ENCODE data around the gene IGSF6.

Gene IGSF6

DNA sequence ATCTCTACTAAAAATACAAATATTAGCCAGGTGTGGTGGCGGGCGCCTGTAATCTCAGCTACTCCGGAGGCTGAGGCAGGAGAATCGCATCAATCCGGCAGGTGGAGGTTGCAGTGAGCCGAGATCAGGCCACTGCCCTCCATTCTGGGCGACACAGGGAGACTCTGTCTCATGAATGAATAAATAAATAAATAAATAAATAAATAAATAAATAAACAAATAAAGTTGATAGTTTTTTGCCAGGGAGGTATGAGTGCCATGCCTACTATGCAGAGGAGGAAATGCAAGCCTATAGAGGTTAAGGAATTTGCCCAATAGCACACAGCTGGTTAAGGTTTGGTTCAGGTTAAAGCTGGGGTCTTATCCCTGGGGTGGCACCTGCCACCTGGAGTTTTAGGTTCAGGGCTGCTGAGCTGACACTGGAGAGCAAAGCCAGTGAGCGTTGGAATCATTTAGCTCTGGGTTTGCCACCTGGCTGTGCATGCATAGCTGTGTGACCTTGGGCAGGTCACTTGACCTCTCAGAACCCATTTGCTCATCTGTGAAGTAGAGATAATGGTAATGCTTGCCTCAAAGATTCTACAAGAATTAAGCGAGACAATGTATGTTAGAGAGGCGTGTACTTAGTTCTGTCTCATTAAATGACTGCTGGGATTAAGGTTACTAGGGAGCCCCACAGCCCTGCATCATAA, 12.5 kb upstream of the IGSF6 start:
- TF ChIP-seq CTCF (IDR thresholded peaks at IDR 0.05; ENCODE audit: insufficient read depth, low read depth, low read length, missing control alignments) = no peak
- no peak for DNase-seq (ENCODE audit: low read depth)
- no peak overlapping the region for H3K4me3 ChIP-seq (ENCODE audit: low read length)

GRCh38 chr16:21663889-21664647, 11.7 kb upstream of the IGSF6 start, which contains the start of gene OTOA:
Gene OTOA, plus strand, starts transcription at chr16:21663968. Its CDS starts 14,547 bp downstream, at chr16:21678515.
- no peak for TF ChIP-seq CTCF (IDR thresholded peaks at IDR 0.05; ENCODE audit: insufficient read depth, low read depth, low read length, missing control alignments)
- DNase-seq (ENCODE audit: low read depth) = no peak
- H3K4me3 ChIP-seq (ENCODE audit: low read length) = no peak within 1 kb of the TSS

- no peak for DNase-seq (ENCODE audit: low read depth)
- H3K4me3 ChIP-seq (ENCODE audit: low read length) = no peak overlapping the region
- no peak for TF ChIP-seq CTCF (IDR thresholded peaks at IDR 0.05; ENCODE audit: insufficient read depth, low read depth, low read length, missing control alignments)
Measured at GRCh38 chr16:21659124-21659523, 6.7 kb upstream of the IGSF6 start.

DNA sequence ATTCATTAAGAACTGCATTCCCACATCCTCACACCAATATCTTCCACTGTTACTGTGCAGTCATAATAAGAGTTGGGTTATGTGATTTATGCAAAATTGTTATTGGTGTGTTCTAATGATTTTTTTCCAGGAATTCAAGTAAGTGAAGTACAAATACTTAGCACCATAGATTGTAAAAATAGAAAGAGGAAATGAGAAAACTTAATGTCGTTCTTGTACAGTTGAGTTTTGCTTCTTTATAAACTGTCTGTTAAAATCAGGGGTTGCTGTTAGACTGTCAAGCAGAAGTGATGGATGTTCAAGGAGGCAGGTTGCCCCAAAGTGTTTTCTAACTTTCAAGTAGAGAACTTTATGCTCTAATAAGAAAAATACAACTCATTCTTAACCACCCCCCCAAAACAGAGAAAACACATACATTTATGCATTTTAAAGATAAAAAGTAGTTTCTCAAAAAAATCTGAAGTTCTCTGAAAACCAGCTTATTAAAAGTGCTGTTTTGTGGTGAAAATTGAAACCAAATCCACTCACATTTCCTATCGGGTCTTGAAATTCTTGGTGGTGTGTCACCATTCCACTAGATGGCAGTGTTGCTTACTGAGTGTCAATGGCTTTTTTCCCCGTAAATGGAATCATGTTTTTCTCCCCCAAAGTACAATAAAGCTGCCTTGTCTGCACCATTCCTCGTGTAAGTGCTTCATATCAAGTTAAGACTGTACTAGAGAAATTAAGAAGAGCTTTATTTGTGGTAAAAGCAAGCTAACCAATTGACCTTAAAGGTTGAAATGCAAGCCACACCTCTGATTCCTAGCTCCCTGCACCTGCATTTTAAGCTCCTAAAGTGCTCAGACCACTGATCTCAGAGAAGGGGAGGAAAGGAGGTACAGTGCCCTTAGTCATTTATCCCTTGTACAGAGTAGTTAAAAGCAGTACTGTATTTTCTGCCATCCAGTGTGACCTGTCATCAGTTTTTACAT, 4.7 kb upstream of the IGSF6 start:
- DNase-seq (ENCODE audit: low read depth) = peak; percentile 50
- no peak overlapping the region for H3K4me3 ChIP-seq (ENCODE audit: low read length)
- peak; percentile 82 for TF ChIP-seq CTCF (IDR thresholded peaks at IDR 0.05; ENCODE audit: insufficient read depth, low read depth, low read length, missing control alignments)

GRCh38 chr16:21654881-21655280, 2.5 kb upstream of the IGSF6 start:
- H3K4me3 ChIP-seq (ENCODE audit: low read length) = no peak overlapping the region
- no peak for TF ChIP-seq CTCF (IDR thresholded peaks at IDR 0.05; ENCODE audit: insufficient read depth, low read depth, low read length, missing control alignments)
- DNase-seq (ENCODE audit: low read depth) = peak; percentile 48

DNA sequence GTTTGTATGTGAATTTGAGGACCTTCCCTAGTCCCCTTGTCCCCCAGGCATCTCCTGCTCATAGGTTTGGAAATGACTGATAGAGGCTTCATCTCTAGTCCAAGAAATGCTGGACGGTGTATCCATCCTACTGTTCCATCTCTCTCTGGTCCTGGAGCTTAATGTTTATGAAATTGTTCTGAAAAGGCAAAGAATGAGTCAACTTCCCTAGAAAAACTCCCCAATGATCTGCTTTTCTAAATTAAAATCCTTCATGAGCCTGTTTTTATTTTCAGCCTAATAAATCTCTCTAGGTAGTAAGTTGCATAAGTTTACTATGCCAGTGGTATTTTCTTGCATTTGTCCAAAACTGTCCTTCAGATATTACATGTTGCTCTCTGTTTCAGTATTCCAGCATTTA, 2.1 kb upstream of the IGSF6 start:
- H3K4me3 ChIP-seq (ENCODE audit: low read length) = no peak overlapping the region
- DNase-seq (ENCODE audit: low read depth) = no peak
- TF ChIP-seq CTCF (IDR thresholded peaks at IDR 0.05; ENCODE audit: insufficient read depth, low read depth, low read length, missing control alignments) = no peak
